HepG2 (cell line): ENCODE measurements around the gene CRKL. TPM values are rescaled to one million over a fixed set of nuclear protein-coding genes. Genes with fewer than 3 reads are reported as not detected.

Source experiments
- CEBPG ChIP-seq: IDR thresholded peaks from 2 replicates; pipeline ENCODE4 v1.6.1; 2016
- FOXA3 ChIP-seq: IDR thresholded peaks from 2 replicates; pipeline ENCODE4 v1.6.1; 2016; ENCODE audit warnings: missing genetic modification reagents, missing compliant biosample characterization
- NR2F1 ChIP-seq, 2 experiments: fragments of 450-650 bp in 1 of 2; formaldehyde crosslinking in 1 of 2; IDR thresholded peaks; 2 replicates each; pipeline versions ENCODE4 v1.5.0 to v1.6.1; 2016 to 2020; ENCODE audit warnings: mild to moderate bottlenecking in 1 of 2, missing compliant biosample characterization in 1 of 2, missing genetic modification reagents in 1 of 2, moderate library complexity in 1 of 2
- SNAI1 ChIP-seq: sonication (generic); formaldehyde crosslinking; IDR thresholded peaks from 2 replicates; pipeline ENCODE4 v1.5.0; 2020; ENCODE audit warnings: mild to moderate bottlenecking, missing genetic modification reagents, borderline replicate concordance
- SOX6 ChIP-seq, 2 experiments: fragments of 450-650 bp in 1 of 2; sonication (generic) in 1 of 2; formaldehyde crosslinking in 1 of 2; IDR thresholded peaks; 2 replicates each; pipeline versions ENCODE4 v1.4.0 to v1.6.1; 2017 to 2020; ENCODE audit warnings: antibody characterized with exemption in 1 of 2, mild to moderate bottlenecking in 1 of 2, missing genetic modification reagents in 1 of 2
- SP5 ChIP-seq: IDR thresholded peaks from 2 replicates; pipeline ENCODE4 v1.6.1; 2016; ENCODE audit warnings: low read depth, borderline replicate concordance
- ZFP82 ChIP-seq: sonication (generic); formaldehyde crosslinking; IDR thresholded peaks from 2 replicates; pipeline ENCODE4 v1.5.1; 2020; ENCODE audit warnings: mild to moderate bottlenecking, missing genetic modification reagents, borderline replicate concordance
- ZIK1 ChIP-seq: sonication (generic); formaldehyde crosslinking; IDR thresholded peaks from 2 replicates; pipeline ENCODE4 v1.5.0; 2020; ENCODE audit warnings: mild to moderate bottlenecking, low read depth, missing genetic modification reagents, borderline replicate concordance
- ZNF207 ChIP-seq: fragments of 450-650 bp; IDR thresholded peaks from 2 replicates; pipeline ENCODE4 v1.6.1; 2016; ENCODE audit warnings: antibody characterized with exemption, borderline replicate concordance
- ZNF251 ChIP-seq: sonication (generic); formaldehyde crosslinking; IDR thresholded peaks from 2 replicates; pipeline ENCODE4 v1.9.0; 2021; ENCODE audit warnings: mild to moderate bottlenecking, missing genetic modification reagents
- ZNF292 ChIP-seq: sonication (generic); formaldehyde crosslinking; IDR thresholded peaks from 2 replicates; pipeline ENCODE4 v1.8.1; 2022; ENCODE audit warnings: mild to moderate bottlenecking, low read depth, missing genetic modification reagents, borderline replicate concordance
- ZNF546 ChIP-seq: sonication (generic); formaldehyde crosslinking; conservative IDR thresholded peaks from 2 replicates; pipeline ENCODE4 v1.8.1; 2023; ENCODE audit warnings: mild to moderate bottlenecking, missing genetic modification reagents
- ZNF672 ChIP-seq: sonication (generic); formaldehyde crosslinking; IDR thresholded peaks from 2 replicates; pipeline ENCODE4 v1.8.1; 2022; ENCODE audit warnings: missing genetic modification reagents
- polyA plus RNA-seq, 8 experiments: library from polyadenylated mRNA; depleted of rRNA in 3 of 8; stranded (reverse) in 7 of 8; unstranded in 1 of 8; fragments of >200 nt; fragmentation: Illumina TruSeq in 4 of 8; extraction: Trizol in 4 of 8; gene quantifications; 2 replicates each; pipeline versions ENCODE4 v1.2.1 to v1.2.3, GENCODE V29; 2011 to 2016; ENCODE audit warnings: low read depth in 4 of 8, missing spikeins in 1 of 8, mixed read lengths in 1 of 8; ENCODE audit not compliant: insufficient read depth in 1 of 8
- total RNA-seq, 5 experiments: library from RNA; depleted of rRNA; stranded (reverse); fragments of >200 nt; fragmentation: Illumina TruSeq; extraction: Trizol; gene quantifications; 2 replicates each; pipeline ENCODE4 v1.2.3, GENCODE V29; 2016; ENCODE audit warnings: low read depth in 1 of 5
- TF ChIP-seq, protein P1 (sequence below): sonication (generic); formaldehyde crosslinking; IDR thresholded peaks from 2 replicates; pipeline ENCODE4 v1.5.0; 2020; ENCODE audit warnings: missing genetic modification reagents, mild to moderate bottlenecking, borderline replicate concordance
- TF ChIP-seq, protein P2 (sequence below): sonication (generic); formaldehyde crosslinking; IDR thresholded peaks from 2 replicates; pipeline ENCODE4 v1.9.0; 2021; ENCODE audit warnings: missing genetic modification reagents, mild to moderate bottlenecking, borderline replicate concordance
- TF ChIP-seq, protein P3 (sequence below): sonication (generic); formaldehyde crosslinking; conservative IDR thresholded peaks from 2 replicates; pipeline ENCODE4 v1.8.0; 2022; ENCODE audit warnings: low read depth, missing genetic modification reagents
- TF ChIP-seq, protein P4 (sequence below): fragments of 450-650 bp; IDR thresholded peaks from 2 replicates; pipeline ENCODE4 v1.6.1; 2017; ENCODE audit warnings: mild to moderate bottlenecking
- TF ChIP-seq, protein P5 (sequence below): sonication (generic); formaldehyde crosslinking; IDR thresholded peaks from 2 replicates; pipeline ENCODE4 v1.8.0; 2022; ENCODE audit warnings: mild to moderate bottlenecking, missing genetic modification reagents; ENCODE audit not compliant: insufficient replicate concordance
- TF ChIP-seq, protein P6 (sequence below): sonication (generic); formaldehyde crosslinking; IDR thresholded peaks from 2 replicates; pipeline ENCODE4 v1.9.0; 2022; ENCODE audit warnings: missing genetic modification reagents, mild to moderate bottlenecking, borderline replicate concordance

Gene CRKL
- total and polyA plus RNA-seq, 2 of the 13 experiments (the other 11 are each of a cell fraction or from before 2014, with no cell fraction given) = 37.4 to 60.6 TPM

DNA sequence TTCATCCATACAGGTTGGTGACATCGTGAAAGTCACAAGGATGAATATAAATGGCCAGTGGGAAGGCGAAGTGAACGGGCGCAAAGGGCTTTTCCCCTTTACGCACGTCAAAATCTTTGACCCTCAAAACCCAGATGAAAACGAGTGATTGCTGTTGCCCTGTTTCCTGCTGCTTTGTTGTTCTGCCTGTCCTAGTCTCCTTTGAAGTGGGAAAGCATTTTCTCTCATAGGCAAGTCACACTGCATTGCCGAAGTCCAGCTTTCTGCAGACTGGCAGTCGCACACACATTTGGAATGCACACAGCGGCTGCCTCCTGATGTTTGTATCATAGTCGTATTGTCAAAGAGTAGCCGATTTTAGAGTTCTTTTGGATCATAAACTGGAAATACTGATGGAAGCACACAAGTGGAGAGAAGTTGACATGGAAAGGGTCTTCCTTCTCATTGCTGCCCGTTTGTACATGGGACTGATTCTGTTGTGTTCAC, 32.5 kb downstream of the CRKL start (continued):
- 0 out of 2 replicates have a peak, but pooled peaks have one; percentile 11 for TF ChIP-seq SP5 (CRISPR knock-in tag)
- TF ChIP-seq FOXA3 (CRISPR knock-in tag) = peak; percentile 40; the same call in 1 of the 2 replicates
- no peak for TF ChIP-seq ZNF207
- no peak for TF ChIP-seq ZFP82
- no peak for TF ChIP-seq ZIK1
- no peak for TF ChIP-seq SNAI1 (CRISPR knock-in tag)
- TF ChIP-seq, protein P1, sequence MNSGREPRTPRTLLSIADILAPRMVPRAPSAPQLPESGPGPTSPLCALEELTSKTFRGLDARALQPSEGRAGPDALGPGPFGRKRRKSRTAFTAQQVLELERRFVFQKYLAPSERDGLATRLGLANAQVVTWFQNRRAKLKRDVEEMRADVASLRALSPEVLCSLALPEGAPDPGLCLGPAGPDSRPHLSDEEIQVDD (CRISPR knock-in tag) = no peak
- no peak for TF ChIP-seq NR2F1 (CRISPR knock-in tag; IDR thresholded peaks at IDR 0.05)
- TF ChIP-seq ZNF251 = no peak
- TF ChIP-seq, protein P2, sequence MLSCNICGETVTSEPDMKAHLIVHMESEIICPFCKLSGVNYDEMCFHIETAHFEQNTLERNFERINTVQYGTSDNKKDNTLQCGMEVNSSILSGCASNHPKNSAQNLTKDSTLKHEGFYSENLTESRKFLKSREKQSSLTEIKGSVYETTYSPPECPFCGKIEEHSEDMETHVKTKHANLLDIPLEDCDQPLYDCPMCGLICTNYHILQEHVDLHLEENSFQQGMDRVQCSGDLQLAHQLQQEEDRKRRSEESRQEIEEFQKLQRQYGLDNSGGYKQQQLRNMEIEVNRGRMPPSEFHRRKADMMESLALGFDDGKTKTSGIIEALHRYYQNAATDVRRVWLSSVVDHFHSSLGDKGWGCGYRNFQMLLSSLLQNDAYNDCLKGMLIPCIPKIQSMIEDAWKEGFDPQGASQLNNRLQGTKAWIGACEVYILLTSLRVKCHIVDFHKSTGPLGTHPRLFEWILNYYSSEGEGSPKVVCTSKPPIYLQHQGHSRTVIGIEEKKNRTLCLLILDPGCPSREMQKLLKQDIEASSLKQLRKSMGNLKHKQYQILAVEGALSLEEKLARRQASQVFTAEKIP (CRISPR knock-in tag) = no peak
- no peak for TF ChIP-seq ZNF672 (CRISPR knock-in tag)
- TF ChIP-seq, protein P3, sequence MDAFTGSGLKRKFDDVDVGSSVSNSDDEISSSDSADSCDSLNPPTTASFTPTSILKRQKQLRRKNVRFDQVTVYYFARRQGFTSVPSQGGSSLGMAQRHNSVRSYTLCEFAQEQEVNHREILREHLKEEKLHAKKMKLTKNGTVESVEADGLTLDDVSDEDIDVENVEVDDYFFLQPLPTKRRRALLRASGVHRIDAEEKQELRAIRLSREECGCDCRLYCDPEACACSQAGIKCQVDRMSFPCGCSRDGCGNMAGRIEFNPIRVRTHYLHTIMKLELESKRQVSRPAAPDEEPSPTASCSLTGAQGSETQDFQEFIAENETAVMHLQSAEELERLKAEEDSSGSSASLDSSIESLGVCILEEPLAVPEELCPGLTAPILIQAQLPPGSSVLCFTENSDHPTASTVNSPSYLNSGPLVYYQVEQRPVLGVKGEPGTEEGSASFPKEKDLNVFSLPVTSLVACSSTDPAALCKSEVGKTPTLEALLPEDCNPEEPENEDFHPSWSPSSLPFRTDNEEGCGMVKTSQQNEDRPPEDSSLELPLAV (CRISPR knock-in tag) = no peak
- TF ChIP-seq, protein P4, sequence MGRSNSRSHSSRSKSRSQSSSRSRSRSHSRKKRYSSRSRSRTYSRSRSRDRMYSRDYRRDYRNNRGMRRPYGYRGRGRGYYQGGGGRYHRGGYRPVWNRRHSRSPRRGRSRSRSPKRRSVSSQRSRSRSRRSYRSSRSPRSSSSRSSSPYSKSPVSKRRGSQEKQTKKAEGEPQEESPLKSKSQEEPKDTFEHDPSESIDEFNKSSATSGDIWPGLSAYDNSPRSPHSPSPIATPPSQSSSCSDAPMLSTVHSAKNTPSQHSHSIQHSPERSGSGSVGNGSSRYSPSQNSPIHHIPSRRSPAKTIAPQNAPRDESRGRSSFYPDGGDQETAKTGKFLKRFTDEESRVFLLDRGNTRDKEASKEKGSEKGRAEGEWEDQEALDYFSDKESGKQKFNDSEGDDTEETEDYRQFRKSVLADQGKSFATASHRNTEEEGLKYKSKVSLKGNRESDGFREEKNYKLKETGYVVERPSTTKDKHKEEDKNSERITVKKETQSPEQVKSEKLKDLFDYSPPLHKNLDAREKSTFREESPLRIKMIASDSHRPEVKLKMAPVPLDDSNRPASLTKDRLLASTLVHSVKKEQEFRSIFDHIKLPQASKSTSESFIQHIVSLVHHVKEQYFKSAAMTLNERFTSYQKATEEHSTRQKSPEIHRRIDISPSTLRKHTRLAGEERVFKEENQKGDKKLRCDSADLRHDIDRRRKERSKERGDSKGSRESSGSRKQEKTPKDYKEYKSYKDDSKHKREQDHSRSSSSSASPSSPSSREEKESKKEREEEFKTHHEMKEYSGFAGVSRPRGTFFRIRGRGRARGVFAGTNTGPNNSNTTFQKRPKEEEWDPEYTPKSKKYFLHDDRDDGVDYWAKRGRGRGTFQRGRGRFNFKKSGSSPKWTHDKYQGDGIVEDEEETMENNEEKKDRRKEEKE = no peak
- TF ChIP-seq ZNF546 = no peak
- TF ChIP-seq, protein P5, sequence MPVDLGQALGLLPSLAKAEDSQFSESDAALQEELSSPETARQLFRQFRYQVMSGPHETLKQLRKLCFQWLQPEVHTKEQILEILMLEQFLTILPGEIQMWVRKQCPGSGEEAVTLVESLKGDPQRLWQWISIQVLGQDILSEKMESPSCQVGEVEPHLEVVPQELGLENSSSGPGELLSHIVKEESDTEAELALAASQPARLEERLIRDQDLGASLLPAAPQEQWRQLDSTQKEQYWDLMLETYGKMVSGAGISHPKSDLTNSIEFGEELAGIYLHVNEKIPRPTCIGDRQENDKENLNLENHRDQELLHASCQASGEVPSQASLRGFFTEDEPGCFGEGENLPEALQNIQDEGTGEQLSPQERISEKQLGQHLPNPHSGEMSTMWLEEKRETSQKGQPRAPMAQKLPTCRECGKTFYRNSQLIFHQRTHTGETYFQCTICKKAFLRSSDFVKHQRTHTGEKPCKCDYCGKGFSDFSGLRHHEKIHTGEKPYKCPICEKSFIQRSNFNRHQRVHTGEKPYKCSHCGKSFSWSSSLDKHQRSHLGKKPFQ (CRISPR knock-in tag) = peak; percentile 78
- TF ChIP-seq, protein P6, sequence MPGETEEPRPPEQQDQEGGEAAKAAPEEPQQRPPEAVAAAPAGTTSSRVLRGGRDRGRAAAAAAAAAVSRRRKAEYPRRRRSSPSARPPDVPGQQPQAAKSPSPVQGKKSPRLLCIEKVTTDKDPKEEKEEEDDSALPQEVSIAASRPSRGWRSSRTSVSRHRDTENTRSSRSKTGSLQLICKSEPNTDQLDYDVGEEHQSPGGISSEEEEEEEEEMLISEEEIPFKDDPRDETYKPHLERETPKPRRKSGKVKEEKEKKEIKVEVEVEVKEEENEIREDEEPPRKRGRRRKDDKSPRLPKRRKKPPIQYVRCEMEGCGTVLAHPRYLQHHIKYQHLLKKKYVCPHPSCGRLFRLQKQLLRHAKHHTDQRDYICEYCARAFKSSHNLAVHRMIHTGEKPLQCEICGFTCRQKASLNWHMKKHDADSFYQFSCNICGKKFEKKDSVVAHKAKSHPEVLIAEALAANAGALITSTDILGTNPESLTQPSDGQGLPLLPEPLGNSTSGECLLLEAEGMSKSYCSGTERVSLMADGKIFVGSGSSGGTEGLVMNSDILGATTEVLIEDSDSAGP (CRISPR knock-in tag) = no peak; the same call in 1 of the 2 replicates
- peak; percentile 82; the same call in 1 of the 2 replicates for TF ChIP-seq ZNF292 (CRISPR knock-in tag)
- peak; percentile 59 for TF ChIP-seq CEBPG (CRISPR knock-in tag)
- TF ChIP-seq SOX6 (IDR thresholded peaks at IDR 0.05) = no peak
- TF ChIP-seq SOX6 (CRISPR knock-in tag; IDR thresholded peaks at IDR 0.05) = peak; percentile 79
